Gastroesophageal sphincter (tissue), 4 donors: Measurements from ENCODE around the gene DIABLO. TPM values are rescaled to one million over a fixed set of nuclear protein-coding genes. Genes with fewer than 3 reads are reported as not detected.

Experiments
- small RNA-seq, 4 donors: library from RNA; depleted of rRNA; stranded (forward); fragments of <200 nt; gene quantifications; one replicate each; pipeline ENCODE3, GENCODE V24; 2016
- total RNA-seq, 4 donors: library from RNA; depleted of rRNA; stranded (reverse); fragments of >200 nt; gene quantifications; one replicate each; pipeline ENCODE4 v1.1.0, GENCODE V29; 2016

The DIABLO gene
- total RNA-seq, 4 donors from 2014 or later: 35.8 to 45.3 (median 38.3) TPM

Small RNAs within 50 kb of the gene (small RNA-seq; reads per million reads assigned to genes)
- 0 to 0.38 (median 0.13) reads per million in 4 donors for gene DIABLO

Other genes starting within 250 kb of the DIABLO start
- gene BCL7A, start 204.2 kb downstream of the DIABLO start, total RNA-seq: 1 to 10 TPM; 4.7 to 8.5 (median 5.6) TPM
- gene MLXIP, start 147.3 kb downstream of the DIABLO start, total RNA-seq: 10 to 100 TPM; 28.8 to 87.4 (median 54.9) TPM
- gene IL31, start 51.8 kb downstream of the DIABLO start, total RNA-seq: not detected
- 1 to 10 TPM; 1.5 to 9.8 (median 3.6) TPM for gene LRRC43, start 42.9 kb downstream of the DIABLO start, total RNA-seq
- gene B3GNT4, start 22.3 kb downstream of the DIABLO start, total RNA-seq: not detected
- 10 to 100 TPM; 13.0 to 15.1 (median 13.6) TPM for gene VPS33A, start 40.4 kb upstream of the DIABLO start, total RNA-seq
- 100 to 1,000 TPM; 186 to 272 (median 208) TPM for gene CLIP1, start 196.6 kb upstream of the DIABLO start, total RNA-seq